HG02870 (cell line): ENCODE data around the gene KLK7.

Experiments
- ATAC-seq: cut with Tn5 transposase; IDR thresholded peaks from one replicate; pipeline ENCODE4 v1.9.1; 2021; ENCODE audit warnings: mild to moderate bottlenecking, moderate library complexity; ENCODE audit not compliant: unreplicated experiment

KLK7 gene

DNA sequence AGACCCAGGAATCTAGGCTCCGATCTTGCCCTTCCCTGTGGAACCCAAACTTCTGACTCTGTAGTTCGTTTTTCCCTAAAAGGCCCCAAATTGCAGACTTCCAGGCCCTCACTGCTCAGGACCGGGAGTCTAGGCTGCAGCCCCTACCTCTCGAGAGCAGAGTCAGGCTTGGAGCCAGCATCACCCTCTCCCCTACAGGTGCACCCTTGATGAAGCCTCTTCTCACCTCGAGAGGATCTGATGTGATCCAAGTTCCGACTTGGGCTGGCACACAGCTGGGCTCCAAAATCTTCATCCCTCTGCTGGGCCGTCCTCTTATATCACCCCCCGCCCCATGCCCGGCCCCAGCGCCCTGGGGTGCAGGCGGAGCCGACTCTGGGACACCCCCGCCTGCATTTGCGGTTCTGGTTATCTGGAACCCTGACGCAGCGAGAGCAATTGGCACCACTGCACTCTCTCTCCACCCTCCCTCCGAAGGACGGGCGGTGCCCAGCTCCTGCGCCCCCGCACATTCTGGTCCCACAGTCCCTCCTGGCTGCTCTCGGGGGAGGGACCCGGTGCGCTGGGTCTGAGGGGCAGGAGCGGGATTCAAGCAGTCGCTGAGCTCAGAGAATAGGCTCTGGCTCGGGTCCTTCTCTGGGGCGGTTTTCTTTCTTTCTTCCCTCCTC, at the start of gene KLK7:
Gene KLK7 (minus strand): TSS at position 293 of the 668 bp plus-strand sequence. CDS start 1,518 bp downstream, outside the sequence.
- ATAC-seq = no peak

DNA sequence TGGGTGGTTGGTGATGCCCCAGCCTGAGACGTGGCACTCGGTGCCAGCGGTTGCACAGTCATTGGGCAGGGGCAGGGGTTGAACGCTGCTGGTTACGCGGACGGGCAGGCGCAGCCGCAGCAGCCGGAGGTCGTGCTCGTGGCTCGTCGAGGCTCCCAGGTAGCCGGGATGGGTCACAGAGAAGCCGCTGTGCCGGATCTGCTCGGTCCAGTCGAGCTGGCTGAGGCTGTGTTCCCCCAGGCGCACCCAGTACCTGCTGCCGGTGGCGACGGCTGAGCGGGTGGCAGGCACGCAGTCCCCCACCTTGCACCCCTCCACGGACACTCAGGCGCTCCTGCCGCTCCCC, 48.1 kb upstream of the KLK7 start:
- no peak for ATAC-seq

- ATAC-seq = no peak
Measured at GRCh38 chr19:51031220-51031879, 47.6 kb upstream of the KLK7 start.

GRCh38 chr19:51030631-51031030, 46.9 kb upstream of the KLK7 start:
- ATAC-seq = no peak

DNA sequence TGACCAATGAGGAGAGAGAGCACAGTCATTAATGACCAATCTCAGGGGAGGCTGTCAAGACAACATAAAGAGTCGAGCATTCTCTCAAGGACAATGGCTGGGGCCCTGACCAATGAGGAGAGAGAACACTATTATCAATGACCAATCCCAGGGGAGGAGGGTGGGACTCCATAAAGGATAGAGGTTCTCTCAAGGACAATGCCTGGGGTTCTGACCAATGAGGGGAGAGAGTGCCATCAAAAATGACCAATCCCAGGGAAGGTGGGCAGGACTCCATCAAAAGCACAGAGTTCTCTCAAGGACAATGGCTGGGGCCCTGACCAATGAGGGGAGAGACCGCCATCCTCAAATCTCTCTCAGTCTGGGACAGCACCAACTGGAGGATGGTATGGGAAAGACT, 46.0 kb upstream of the KLK7 start:
- ATAC-seq = no peak

GRCh38 chr19:51027873-51028272, 44.2 kb upstream of the KLK7 start:
- ATAC-seq = no peak

DNA sequence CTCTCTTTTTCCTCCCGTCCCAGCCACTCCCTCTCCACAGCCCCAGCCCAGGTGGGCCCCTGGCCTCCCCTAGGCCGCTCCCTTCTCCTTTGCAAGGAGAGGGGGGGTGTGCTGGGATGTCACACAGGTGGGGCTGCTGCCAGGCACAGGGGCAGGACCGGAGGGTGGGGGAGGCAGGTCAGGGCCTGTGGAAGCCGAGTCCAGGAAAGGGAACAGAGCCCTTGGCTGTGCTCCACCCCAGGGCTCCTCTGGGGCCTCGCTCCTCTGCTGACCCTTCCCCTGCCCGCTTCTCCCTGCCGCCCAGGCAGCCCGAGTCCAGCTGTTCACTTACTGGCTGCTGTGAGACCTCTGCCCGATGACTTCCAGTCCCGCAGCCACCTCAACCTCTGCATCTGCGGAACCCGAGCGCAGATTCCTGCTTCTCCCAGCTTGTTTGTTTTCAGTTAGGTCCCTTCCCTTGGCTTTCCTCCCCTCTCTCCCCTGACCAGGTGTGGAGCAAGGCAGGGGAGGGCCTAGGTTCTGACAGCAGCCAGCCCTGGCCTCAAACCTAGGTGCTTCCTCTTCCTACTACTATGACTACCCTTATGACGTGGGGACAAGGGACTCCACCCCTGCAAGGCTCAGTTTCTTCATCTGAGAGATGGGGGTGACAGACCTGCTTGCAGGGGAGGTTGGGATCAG, 43.5 kb upstream of the KLK7 start:
- ATAC-seq = no peak

DNA sequence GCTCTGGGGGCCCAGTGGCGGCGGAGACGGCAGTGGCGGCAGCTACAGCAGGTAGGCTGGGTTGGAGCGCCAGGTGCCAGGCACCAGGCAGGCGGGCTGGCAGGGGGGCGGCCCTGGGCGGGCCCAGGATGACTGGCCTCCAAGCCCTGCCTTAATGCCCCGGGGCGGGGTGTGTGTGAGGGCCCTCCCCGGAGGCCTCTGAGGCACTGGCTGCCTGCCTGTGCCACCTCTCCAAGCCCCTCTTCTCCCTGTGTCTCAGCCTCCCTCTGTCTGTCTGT, 42.8 kb upstream of the KLK7 start, which contains the start of gene KLK11:
Gene KLK11 (minus strand): TSS at position 63 of the 278 bp plus-strand sequence. CDS start 985 bp downstream, outside the sequence.
- ATAC-seq = no peak

GRCh38 chr19:51025809-51026553, 42.3 kb upstream of the KLK7 start:
- ATAC-seq = no peak

DNA sequence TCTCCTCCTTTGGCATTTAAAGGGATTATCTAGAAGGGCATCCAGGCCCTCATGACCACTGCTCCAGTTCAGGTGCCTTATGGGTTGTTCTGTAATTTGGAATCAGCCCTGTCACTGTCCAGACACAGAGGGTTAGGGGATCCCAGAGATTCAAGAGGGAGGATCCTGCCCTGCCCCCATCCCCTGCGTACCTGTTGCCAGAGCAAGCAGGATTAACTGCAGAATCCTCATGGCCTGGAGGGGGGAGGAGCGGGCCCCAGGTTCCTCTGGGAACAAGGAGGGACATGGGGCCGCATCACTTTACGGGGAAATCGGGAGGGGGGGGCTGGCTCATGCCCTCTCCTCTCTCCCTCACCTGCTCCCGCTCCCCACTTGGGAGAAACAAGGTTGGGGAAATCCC, 41.7 kb upstream of the KLK7 start:
- no peak for ATAC-seq

DNA sequence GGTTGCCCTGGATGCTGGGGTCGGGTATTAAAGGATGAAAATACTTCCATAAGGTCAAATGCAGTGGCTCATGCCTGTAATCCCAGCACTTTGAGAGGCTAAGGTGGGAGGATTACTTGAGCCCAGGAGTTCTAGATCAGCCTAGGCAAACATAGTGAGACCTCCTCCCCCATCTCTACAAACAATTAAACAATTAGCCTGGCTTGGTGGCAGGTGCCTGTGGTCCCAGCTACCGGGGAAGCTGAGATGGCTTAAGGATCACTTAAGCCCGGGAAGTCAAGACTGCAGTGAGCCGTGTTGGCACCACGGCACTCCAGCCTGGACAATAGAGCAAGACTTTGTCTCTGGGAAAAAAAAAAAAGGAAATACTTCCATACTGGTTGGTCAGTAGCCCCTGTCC, 41.2 kb upstream of the KLK7 start:
- ATAC-seq = no peak

GRCh38 chr19:51023946-51024345, 40.2 kb upstream of the KLK7 start:
- no peak for ATAC-seq

DNA sequence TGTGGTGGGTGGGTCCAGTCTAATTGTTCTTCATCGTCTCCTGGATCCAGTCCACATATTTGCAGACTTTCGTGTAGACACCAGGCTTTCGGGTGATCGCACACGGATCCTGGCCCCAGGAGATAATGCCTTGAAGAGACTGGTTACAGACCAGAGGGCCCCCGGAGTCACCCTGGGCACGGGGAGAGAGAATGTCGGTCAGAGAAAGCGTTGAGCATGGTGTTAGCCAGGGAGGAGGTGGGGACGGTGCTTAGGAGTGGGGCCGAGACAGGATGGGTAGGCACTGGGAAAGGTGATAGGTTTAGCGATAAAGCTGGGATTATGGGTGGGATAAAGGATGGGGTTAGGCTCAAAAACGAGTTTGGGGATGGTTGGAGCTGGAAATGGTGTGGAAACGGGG, 38.8 kb upstream of the KLK7 start:
- no peak for ATAC-seq

DNA sequence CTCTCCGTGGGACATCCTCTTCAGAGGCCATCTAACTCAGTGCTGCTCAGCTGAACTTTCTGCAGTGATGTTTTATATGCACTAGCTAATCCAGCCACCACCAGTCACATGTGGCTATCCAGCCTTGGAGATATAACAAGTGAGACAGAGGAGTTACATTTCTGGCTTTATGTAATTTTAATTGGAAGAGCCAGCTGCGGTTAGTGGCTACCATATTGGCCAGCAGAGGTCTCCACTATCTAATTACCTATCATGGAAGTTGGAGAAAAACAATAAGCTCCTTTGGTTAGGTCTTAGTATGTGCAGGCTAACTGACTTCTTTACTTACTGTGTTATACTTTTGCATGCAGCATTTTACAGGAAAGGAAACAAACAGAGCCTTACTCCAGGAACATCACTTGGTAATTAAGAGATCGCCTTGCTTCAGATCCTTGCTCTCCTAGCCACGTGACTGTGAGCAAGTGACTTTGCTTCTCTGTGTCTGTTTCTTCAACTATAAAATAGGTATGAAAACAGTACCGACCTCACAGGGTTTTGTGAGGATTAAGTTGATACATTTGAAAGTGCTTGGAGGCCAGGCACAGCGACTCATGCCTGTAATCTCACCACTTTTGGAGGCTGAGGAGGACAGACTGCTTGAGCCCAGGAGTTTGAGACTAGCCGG, 37.4 kb upstream of the KLK7 start:
- ATAC-seq = no peak

- no peak for ATAC-seq
Measured at GRCh38 chr19:51019544-51019925, 35.8 kb upstream of the KLK7 start, which contains the start of gene KLK10. Gene KLK10 (minus strand): TSS chr19:51019709. CDS start chr19:51019130, 579 bp downstream.

DNA sequence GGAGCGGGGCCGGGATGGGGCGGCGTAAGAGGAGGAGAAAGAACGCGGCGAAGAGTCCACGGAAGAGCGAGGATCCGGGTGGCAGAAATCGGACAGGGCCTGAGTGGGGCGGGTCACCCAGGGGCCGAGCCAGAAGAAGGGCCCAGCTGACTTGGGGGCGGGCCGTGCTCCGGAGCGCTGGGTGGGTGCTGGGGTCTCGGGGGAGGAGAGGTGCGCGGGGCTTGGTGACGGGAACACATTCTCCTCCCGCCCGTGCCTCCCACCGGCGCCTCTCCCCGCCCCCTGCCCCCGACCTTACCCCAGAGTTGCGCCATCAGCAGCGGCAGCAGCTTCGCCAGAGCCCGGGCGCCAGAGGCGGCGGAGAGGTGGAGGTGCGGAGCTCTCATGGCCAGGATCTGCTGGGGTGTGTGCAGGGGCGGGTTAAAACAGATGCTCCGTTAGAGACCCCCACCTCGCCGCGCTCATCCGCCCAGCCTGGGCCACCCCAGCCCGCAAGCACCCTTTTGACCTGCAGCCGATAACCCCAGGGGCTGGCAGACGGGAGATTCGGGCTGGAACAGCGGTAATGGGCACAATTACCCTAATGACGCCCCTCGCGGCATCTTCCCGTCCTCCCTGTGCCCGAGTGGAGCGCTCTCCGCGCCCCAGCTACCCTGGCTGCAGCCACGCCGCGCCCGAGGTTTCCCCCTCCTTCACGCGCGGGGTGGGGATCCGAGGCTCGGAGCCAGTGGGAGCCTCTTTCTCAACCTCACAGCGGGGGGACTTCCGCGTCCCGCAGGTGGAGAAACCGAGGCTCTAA, 35.2 kb upstream of the KLK7 start:
- no peak for ATAC-seq

- no peak for ATAC-seq
Measured at GRCh38 chr19:51016798-51017683, 33.3 kb upstream of the KLK7 start.

DNA sequence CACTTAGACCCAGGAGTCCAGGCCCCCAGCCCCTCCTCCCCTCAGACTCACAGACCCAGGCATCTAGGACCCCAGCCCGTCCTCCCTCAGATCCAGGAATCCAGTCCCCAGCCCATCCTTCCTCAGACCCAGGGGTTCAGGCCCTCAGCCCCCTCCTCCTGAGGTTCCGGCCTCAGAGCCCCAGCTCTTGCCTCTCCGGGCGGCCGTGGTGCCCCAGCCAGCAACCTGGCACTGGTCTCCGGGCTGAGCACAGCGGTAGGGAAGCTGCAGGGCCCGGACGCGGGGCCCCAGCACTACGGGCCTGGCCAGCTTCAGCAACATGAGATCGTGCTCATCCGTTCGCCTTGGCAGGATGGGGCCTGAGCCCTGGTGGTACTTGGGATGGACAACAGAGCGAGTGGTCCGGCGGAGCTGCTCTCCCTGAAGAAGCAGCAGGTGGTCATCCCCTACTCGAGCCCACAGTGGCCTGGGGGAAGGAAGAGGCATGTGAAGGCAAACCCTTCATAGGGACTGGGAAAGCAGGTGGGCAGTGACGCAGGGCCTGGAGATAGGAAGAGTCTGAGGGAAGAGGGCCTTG, 32.1 kb upstream of the KLK7 start:
- no peak for ATAC-seq

GRCh38 chr19:51014242-51014641, 30.5 kb upstream of the KLK7 start:
- no peak for ATAC-seq
